ENCODE data around the gene GRIN3A.

DNA sequence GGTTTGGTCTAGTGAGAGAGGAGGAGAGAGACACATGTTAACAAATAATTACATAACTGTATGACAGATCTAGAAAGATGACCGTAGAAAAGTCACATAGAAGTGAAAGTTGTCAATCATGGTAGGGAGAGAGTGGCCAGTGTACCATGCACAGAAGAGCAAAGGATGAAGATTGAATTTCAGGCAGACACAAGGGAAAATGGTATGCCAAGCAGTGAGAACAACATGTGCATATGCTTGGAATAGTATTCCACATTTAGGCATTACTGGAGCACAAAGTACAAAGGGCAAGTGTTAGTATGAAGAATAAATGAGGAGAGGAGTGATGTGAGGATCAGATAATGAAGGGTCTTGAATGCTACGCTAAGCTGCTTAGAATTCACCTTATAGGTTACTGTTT lies 20.3 kb downstream of the GRIN3A start:
- TF ChIP-seq, protein P1, sequence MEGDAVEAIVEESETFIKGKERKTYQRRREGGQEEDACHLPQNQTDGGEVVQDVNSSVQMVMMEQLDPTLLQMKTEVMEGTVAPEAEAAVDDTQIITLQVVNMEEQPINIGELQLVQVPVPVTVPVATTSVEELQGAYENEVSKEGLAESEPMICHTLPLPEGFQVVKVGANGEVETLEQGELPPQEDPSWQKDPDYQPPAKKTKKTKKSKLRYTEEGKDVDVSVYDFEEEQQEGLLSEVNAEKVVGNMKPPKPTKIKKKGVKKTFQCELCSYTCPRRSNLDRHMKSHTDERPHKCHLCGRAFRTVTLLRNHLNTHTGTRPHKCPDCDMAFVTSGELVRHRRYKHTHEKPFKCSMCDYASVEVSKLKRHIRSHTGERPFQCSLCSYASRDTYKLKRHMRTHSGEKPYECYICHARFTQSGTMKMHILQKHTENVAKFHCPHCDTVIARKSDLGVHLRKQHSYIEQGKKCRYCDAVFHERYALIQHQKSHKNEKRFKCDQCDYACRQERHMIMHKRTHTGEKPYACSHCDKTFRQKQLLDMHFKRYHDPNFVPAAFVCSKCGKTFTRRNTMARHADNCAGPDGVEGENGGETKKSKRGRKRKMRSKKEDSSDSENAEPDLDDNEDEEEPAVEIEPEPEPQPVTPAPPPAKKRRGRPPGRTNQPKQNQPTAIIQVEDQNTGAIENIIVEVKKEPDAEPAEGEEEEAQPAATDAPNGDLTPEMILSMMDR (IDR thresholded peaks at IDR 0.05), result no peak
- TF ChIP-seq POLR2A (IDR thresholded peaks at IDR 0.05), result no peak

Data from body of pancreas (tissue), 4 donors.